ENCODE measurements around the gene IZUMO2.

IZUMO2 gene

DNA sequence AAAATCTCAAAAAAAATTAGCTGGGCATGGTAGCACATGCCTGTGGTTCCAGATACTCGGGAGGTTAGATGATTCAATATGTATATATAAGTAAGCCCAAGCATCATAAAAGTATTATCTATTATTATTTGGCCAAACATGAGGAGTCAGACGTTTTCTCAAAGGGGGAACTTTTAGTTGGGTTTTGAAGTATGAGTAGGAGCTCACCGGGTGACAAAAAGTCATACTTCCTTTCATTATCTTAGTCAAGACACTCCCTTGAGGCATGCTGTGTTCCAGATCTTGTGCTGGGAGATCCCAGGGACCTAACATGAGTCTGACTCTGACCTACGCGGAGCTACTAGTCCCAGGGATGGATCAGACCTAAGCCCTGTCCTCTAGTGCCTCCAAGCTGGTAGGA is 32.1 kb upstream of the IZUMO2 start:
- Histone ChIP-seq H3K27ac (ENCODE audit: low read depth, low read length) (no peak overlapping the region), H4K20me1 (ENCODE audit: control insufficient read depth, insufficient read depth, low read depth, low read length) (no peaks in the 10 kb centered on the region), H3K4me3 (ENCODE audit: low read length) (no peak overlapping the region), H3K79me2 (ENCODE audit: control insufficient read depth, low read length) (no peaks in the 10 kb centered on the region), H3K36me3 (ENCODE audit: control insufficient read depth, low read length) (no peaks in the 10 kb centered on the region), H3K9me2 (replicated peaks; ENCODE audit: control insufficient read depth, low read length) (no peaks in the 10 kb centered on the region), H3K4me2 (ENCODE audit: low read length) (no peak overlapping the region), H3K9me3 (ENCODE audit: control insufficient read depth, insufficient read depth, low read length) (no peaks in the 10 kb centered on the region), H3K4me1 (ENCODE audit: control insufficient read depth, low read length) (no peaks in the 10 kb centered on the region), H3K27me3 (ENCODE audit: control insufficient read depth, low read length) (no peaks in the 10 kb centered on the region), H3F3A (ENCODE audit: control insufficient read depth, insufficient read depth) (no peaks in the 10 kb centered on the region)
- TF ChIP-seq EZH2phosphoT487 (IDR thresholded peaks at IDR 0.05; ENCODE audit: borderline replicate concordance, low read length), result no peak
- TF ChIP-seq, protein P1, sequence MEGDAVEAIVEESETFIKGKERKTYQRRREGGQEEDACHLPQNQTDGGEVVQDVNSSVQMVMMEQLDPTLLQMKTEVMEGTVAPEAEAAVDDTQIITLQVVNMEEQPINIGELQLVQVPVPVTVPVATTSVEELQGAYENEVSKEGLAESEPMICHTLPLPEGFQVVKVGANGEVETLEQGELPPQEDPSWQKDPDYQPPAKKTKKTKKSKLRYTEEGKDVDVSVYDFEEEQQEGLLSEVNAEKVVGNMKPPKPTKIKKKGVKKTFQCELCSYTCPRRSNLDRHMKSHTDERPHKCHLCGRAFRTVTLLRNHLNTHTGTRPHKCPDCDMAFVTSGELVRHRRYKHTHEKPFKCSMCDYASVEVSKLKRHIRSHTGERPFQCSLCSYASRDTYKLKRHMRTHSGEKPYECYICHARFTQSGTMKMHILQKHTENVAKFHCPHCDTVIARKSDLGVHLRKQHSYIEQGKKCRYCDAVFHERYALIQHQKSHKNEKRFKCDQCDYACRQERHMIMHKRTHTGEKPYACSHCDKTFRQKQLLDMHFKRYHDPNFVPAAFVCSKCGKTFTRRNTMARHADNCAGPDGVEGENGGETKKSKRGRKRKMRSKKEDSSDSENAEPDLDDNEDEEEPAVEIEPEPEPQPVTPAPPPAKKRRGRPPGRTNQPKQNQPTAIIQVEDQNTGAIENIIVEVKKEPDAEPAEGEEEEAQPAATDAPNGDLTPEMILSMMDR (IDR thresholded peaks at IDR 0.05; ENCODE audit: low read depth, low read length, poor library complexity, severe bottlenecking), result no peak

DNA sequence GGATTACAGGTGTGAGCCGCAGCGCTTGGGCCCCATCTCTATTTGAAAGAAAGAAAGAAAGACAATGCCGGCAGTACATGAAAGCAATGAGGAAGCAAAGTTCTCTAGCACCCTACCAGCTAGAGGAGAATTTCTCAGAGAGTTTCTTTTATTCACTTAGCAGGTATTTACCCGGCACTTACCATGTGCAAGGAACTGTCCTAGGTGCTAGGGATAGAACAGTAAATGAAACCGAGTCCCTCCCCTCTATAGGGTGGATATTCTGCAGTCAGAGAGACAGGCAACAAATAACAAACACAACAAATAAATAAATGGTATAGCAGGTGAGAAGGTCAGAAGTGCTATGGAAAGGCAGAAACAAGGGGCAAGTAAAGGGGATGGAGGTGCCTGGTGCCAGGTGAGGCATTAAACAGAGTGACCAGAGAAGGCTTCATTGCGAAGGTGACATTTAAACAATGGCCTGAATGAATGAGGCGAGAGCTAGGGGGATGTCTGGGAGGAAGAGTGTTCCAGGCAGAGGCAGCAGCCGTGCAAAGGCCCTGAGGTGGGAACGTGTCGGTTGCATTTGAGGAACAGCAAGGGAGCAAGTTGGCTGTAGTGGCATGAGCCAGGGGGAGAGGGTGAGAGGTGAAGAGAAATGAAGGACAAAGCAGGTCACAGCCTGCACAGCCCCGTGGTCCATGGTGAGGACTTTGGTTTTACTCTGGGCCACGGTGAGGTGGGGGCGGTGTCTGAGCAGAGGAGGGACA is 29.6 kb upstream of the IZUMO2 start:
- Histone ChIP-seq H3K4me3 (ENCODE audit: low read length) (no peak overlapping the region), H3K9me2 (replicated peaks; ENCODE audit: control insufficient read depth, low read length) (no peaks in the 10 kb centered on the region), H4K20me1 (ENCODE audit: control insufficient read depth, insufficient read depth, low read depth, low read length) (no peaks in the 10 kb centered on the region), H3K4me2 (ENCODE audit: low read length) (no peak overlapping the region), H3F3A (ENCODE audit: control insufficient read depth, insufficient read depth) (no peaks in the 10 kb centered on the region), H3K9me3 (ENCODE audit: control insufficient read depth, insufficient read depth, low read length) (no peaks in the 10 kb centered on the region), H3K27me3 (ENCODE audit: control insufficient read depth, low read length) (no peaks in the 10 kb centered on the region), H3K36me3 (ENCODE audit: control insufficient read depth, low read length) (no peaks in the 10 kb centered on the region), H3K4me1 (ENCODE audit: control insufficient read depth, low read length) (no peaks in the 10 kb centered on the region), H3K27ac (ENCODE audit: low read depth, low read length) (no peak overlapping the region), H3K79me2 (ENCODE audit: control insufficient read depth, low read length) (no peaks in the 10 kb centered on the region)
- TF ChIP-seq, protein P1 (IDR thresholded peaks at IDR 0.05; ENCODE audit: low read depth, low read length, poor library complexity, severe bottlenecking), result no peak
- no peak for TF ChIP-seq EZH2phosphoT487 (IDR thresholded peaks at IDR 0.05; ENCODE audit: borderline replicate concordance, low read length)

DNA sequence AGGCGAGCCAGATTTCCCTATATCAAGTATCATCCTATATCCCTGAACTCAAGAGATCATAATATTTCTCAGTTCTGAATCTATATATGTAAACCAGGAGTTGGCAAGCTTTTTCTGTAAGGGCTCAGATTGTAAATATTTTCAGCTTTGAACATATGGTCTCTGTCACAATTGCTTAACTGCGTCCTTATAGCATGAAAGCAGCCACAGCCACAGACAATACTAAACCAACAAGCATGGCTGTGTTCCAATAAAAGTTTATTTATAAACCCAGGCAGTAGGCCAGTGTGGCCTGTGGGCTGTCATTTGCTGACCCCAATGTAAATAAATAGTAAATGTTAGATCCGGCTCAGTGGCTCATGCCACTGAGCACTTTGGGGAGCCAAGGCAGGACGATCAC is 28.1 kb upstream of the IZUMO2 start:
- no peak overlapping the region for H3K27ac ChIP-seq (ENCODE audit: low read depth, low read length)
- no peaks in the 10 kb centered on the region for H3K9me3 ChIP-seq (ENCODE audit: control insufficient read depth, insufficient read depth, low read length)
- no peaks in the 10 kb centered on the region for H3K79me2 ChIP-seq (ENCODE audit: control insufficient read depth, low read length)
- no peaks in the 10 kb centered on the region for H4K20me1 ChIP-seq (ENCODE audit: control insufficient read depth, insufficient read depth, low read depth, low read length)
- H3K4me2 ChIP-seq (ENCODE audit: low read length), result no peak overlapping the region
- H3K27me3 ChIP-seq (ENCODE audit: control insufficient read depth, low read length), result no peaks in the 10 kb centered on the region
- no peaks in the 10 kb centered on the region for H3K4me1 ChIP-seq (ENCODE audit: control insufficient read depth, low read length)
- H3K9me2 ChIP-seq (replicated peaks; ENCODE audit: control insufficient read depth, low read length), result no peaks in the 10 kb centered on the region
- H3F3A ChIP-seq (ENCODE audit: control insufficient read depth, insufficient read depth), result no peaks in the 10 kb centered on the region
- H3K4me3 ChIP-seq (ENCODE audit: low read length), result no peak overlapping the region
- TF ChIP-seq, protein P1 (IDR thresholded peaks at IDR 0.05; ENCODE audit: low read depth, low read length, poor library complexity, severe bottlenecking), result no peak
- TF ChIP-seq EZH2phosphoT487 (IDR thresholded peaks at IDR 0.05; ENCODE audit: borderline replicate concordance, low read length), result no peak
- no peaks in the 10 kb centered on the region for H3K36me3 ChIP-seq (ENCODE audit: control insufficient read depth, low read length)

Measured in DOHH2 (cell line).